ENCODE data around the gene DPH2.

GRCh38 chr1:43976890-43977289, 7.1 kb downstream of the DPH2 start:
- TF ChIP-seq CTCF (IDR thresholded peaks at IDR 0.05): no peak
- TF ChIP-seq POLR2AphosphoS5 (IDR thresholded peaks at IDR 0.05): no peak
- no peak for TF ChIP-seq POLR2A (IDR thresholded peaks at IDR 0.05)

All from sigmoid colon (tissue), 4 donors.